Esophagus squamous epithelium (tissue), 5 donors: ENCODE results near the gene GMDS. TPM values are rescaled to one million over a fixed set of nuclear protein-coding genes. Genes with fewer than 3 reads are reported as not detected.

Experiments
- DNase-seq: peaks from one replicate; lab custom pipeline; 2025; lab: John Stamatoyannopoulos, UW
- H3K27ac ChIP-seq, 4 donors: fragments of 200-600 bp; sonication (generic); one replicate each; pipeline ENCODE4 v1.5.1; 2016 to 2019; ENCODE audit warnings: mild to moderate bottlenecking in 1 of 4
- H3K27me3 ChIP-seq, 4 donors: fragments of 200-600 bp; sonication (generic); 1 replicate in 3 of 4; 2 replicates in 1 of 4; pipeline versions ENCODE4 v1.5.1 to v1.6.0; 2017 to 2021; ENCODE audit warnings: antibody characterized with exemption in 1 of 4
- H3K36me3 ChIP-seq, 3 donors: fragments of 200-600 bp; sonication (generic); one replicate each; pipeline ENCODE4 v1.5.1; 2016 to 2019
- H3K4me1 ChIP-seq, 3 donors: fragments of 200-600 bp; sonication (generic); one replicate each; pipeline ENCODE4 v1.5.1; 2017 to 2019
- H3K4me3 ChIP-seq, 4 donors: fragments of 200-600 bp; sonication (generic); 1 replicate in 3 of 4; 2 replicates in 1 of 4; pipeline ENCODE4 v1.5.1; 2016 to 2019; ENCODE audit warnings: mild to moderate bottlenecking in 2 of 4, moderate library complexity in 1 of 4
- H3K9me3 ChIP-seq, 3 donors: fragments of 200-600 bp; sonication (generic); one replicate each; pipeline ENCODE4 v1.5.1; 2016 to 2019
- CTCF ChIP-seq, 6 experiments: fragments of 450-650 bp in 4 of 6; fragments of 200-600 bp in 2 of 6; sonication (generic) in 2 of 6; IDR thresholded peaks; one replicate each; pipeline ENCODE4 v1.5.1; 2016 to 2019; ENCODE audit warnings: antibody characterized with exemption in 6 of 6, mild to moderate bottlenecking in 4 of 6, moderate library complexity in 4 of 6
- POLR2A ChIP-seq, 4 donors: fragments of 450-650 bp; IDR thresholded peaks; one replicate each; pipeline ENCODE4 v1.6.1; 2017; ENCODE audit warnings: antibody characterized with exemption in 4 of 4, mild to moderate bottlenecking in 4 of 4, moderate library complexity in 3 of 4
- WGBS, 2 donors: methylation state at CpG; one replicate each; pipeline ENCODE4 v1.1.5; 2018; 5-methylcytosine and 5-hydroxymethylcytosine counted together
- intact Hi-C: fragments of 100-400 bp; cut with DNase I; formaldehyde crosslinking; loops from one replicate; pipeline ENCODE4 v1.15.0; 2022
- total RNA-seq, 4 donors: library from RNA; depleted of rRNA; stranded (reverse); fragments of >200 nt; gene quantifications; one replicate each; pipeline ENCODE4 v1.1.0, GENCODE V29; 2016
- donor health status: DM: yes; HTN: yes; CAD: no.

The GMDS gene
- total RNA-seq, 4 donors from 2014 or later, result 17.9 to 58.7 (median 36.7) TPM

- intact Hi-C loops, result no loop called here
- Histone ChIP-seq H3K4me1 (peaks cover 0 to 6% (median 0%) of the 10 kb centered on the region in 3 donors), H3K4me3 (no peak overlapping the region), H3K36me3 (no peaks in the 10 kb centered on the region), H3K27ac (no peak overlapping the region), H3K27me3 (no peaks in the 10 kb centered on the region), H3K9me3 (no peaks in the 10 kb centered on the region)
- no peak for TF ChIP-seq POLR2A (IDR thresholded peaks at IDR 0.05)
- TF ChIP-seq CTCF (IDR thresholded peaks at IDR 0.05), result no peak
- no peak for DNase-seq
- WGBS, 2 donors, result 83 to 86% methylated on average over 5 of the region's 5 CpGs
Measured at GRCh38 chr6:2171728-2172127, 73.7 kb downstream of the GMDS start.

GRCh38 chr6:2168480-2168879 lies 76.9 kb downstream of the GMDS start:
- Histone ChIP-seq H3K9me3 (no peaks in the 10 kb centered on the region), H3K27ac (no peak overlapping the region), H3K4me3 (no peak overlapping the region), H3K4me1 (peaks cover 0 to 7% (median 0%) of the 10 kb centered on the region in 3 donors), H3K36me3 (no peaks in the 10 kb centered on the region), H3K27me3 (no peaks in the 10 kb centered on the region)
- no peak for DNase-seq
- TF ChIP-seq POLR2A (IDR thresholded peaks at IDR 0.05) (no peak), CTCF (IDR thresholded peaks at IDR 0.05) (no peak)
- intact Hi-C loops, result no loop called here

GRCh38 chr6:2166717-2167116 lies 78.7 kb downstream of the GMDS start:
- no peaks in the 10 kb centered on the region for H3K36me3 ChIP-seq
- no peak for DNase-seq
- H3K27ac ChIP-seq, result no peak overlapping the region
- TF ChIP-seq CTCF (IDR thresholded peaks at IDR 0.05), result no peak
- TF ChIP-seq POLR2A (IDR thresholded peaks at IDR 0.05), result no peak
- WGBS, 2 donors, result 27 to 31% methylated on average over 1 of the region's 1 CpG
- H3K9me3 ChIP-seq, result no peaks in the 10 kb centered on the region
- H3K4me1 ChIP-seq, result peaks cover 0 to 19% (median 0%) of the 10 kb centered on the region in 3 donors
- no peak overlapping the region for H3K4me3 ChIP-seq
- H3K27me3 ChIP-seq, result no peaks in the 10 kb centered on the region
- intact Hi-C loops, result no loop called here

- H3K27ac ChIP-seq, result no peak overlapping the region
- TF ChIP-seq CTCF (IDR thresholded peaks at IDR 0.05) (no peak), POLR2A (IDR thresholded peaks at IDR 0.05) (no peak)
- DNase-seq, result no peak
- H3K9me3 ChIP-seq, result no peaks in the 10 kb centered on the region
- intact Hi-C loops, result no loop called here
- no peaks in the 10 kb centered on the region for H3K27me3 ChIP-seq
- H3K4me1 ChIP-seq, result peaks cover 0 to 22% (median 0%) of the 10 kb centered on the region in 3 donors
- no peaks in the 10 kb centered on the region for H3K36me3 ChIP-seq
- no peak overlapping the region for H3K4me3 ChIP-seq
- WGBS, 2 donors, result 92 to 100% methylated on average over 1 of the region's 1 CpG
Measured at GRCh38 chr6:2165286-2165685, 80.1 kb downstream of the GMDS start.

- Histone ChIP-seq H3K27me3 (no peaks in the 10 kb centered on the region), H3K36me3 (no peaks in the 10 kb centered on the region), H3K27ac (no peak overlapping the region), H3K4me1 (peaks cover 0 to 22% (median 0%) of the 10 kb centered on the region in 3 donors), H3K4me3 (no peak overlapping the region), H3K9me3 (no peaks in the 10 kb centered on the region)
- intact Hi-C loops, result no loop called here
- WGBS, 2 donors, result 90 to 98% methylated on average over 2 of the region's 2 CpGs
- DNase-seq, result no peak
- no peak for TF ChIP-seq CTCF (IDR thresholded peaks at IDR 0.05)
- TF ChIP-seq POLR2A (IDR thresholded peaks at IDR 0.05), result no peak
Measured at GRCh38 chr6:2164481-2164880, 80.9 kb downstream of the GMDS start.
